ENCODE measurements around the gene MCF2L.

The MCF2L gene

GRCh38 chr13:112959206-112959605 lies 9.8 kb upstream of the MCF2L start:
- peaks cover 13% of the 10 kb centered on the region for H3K4me1 ChIP-seq (ENCODE audit: insufficient read depth, low read length)
- WGBS: 94% methylated on average over 11 of the region's 11 CpGs
- H3K36me3 ChIP-seq (ENCODE audit: insufficient read depth, low read length): no peaks in the 10 kb centered on the region
- H3K9ac ChIP-seq (ENCODE audit: low read depth, low read length): no peak overlapping the region
- H3K9me3 ChIP-seq (ENCODE audit: insufficient read depth, low read depth, low read length): no peaks in the 10 kb centered on the region
- no peak overlapping the region for H3K27ac ChIP-seq (ENCODE audit: low read depth, low read length)
- H3K4me3 ChIP-seq (ENCODE audit: low read length): no peak overlapping the region
- no peaks in the 10 kb centered on the region for H3K27me3 ChIP-seq (ENCODE audit: insufficient read depth, low read length)

DNA sequence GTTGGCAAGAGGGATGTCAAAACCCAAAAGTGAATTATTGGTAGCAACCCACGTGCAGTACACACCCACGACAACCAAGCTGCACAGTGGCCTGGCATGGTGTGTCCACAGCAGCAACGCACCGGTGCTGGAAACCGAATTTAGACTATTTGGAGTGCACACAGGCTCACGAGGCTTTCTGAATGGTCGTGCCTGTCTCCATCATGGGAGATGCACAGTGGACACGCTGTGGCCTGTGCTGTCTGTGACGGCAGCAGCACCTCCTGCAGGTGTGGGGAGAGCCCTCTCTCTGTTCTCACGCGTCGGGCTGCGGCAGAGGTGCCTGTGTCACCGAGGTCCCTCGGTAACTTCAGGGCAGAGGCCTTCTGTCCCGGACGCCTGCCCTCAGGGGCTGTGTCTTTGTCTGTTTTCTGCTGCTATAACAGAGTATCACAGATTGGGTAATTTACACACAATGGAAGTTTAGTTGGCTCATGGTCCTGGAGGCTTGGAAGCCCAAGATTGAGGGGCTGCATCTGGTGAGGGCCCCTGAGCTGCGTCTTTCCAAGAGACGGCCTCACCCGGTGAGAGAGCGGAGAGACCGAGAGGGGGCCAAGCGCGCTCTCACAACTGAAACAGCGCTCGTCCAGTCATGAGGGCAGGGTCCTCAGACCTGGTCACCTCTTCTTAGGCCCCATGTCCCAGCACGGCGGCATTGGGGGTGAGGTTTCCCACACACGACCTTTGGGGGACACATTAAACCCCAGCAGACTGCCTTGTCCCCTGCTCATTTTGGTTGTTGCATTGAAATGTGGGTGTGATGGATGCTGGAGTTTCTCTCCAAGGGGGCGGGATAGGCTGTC lies 9.1 kb upstream of the MCF2L start:
- Histone ChIP-seq H3K4me1 (ENCODE audit: insufficient read depth, low read length) (peaks cover 13% of the 10 kb centered on the region), H3K27me3 (ENCODE audit: insufficient read depth, low read length) (no peaks in the 10 kb centered on the region), H3K4me3 (ENCODE audit: low read length) (no peak overlapping the region), H3K36me3 (ENCODE audit: insufficient read depth, low read length) (no peaks in the 10 kb centered on the region), H3K9me3 (ENCODE audit: insufficient read depth, low read depth, low read length) (no peaks in the 10 kb centered on the region), H3K9ac (ENCODE audit: low read depth, low read length) (no peak overlapping the region), H3K27ac (ENCODE audit: low read depth, low read length) (no peak overlapping the region)
- 94% methylated on average over 30 of the region's 30 CpGs for WGBS

DNA sequence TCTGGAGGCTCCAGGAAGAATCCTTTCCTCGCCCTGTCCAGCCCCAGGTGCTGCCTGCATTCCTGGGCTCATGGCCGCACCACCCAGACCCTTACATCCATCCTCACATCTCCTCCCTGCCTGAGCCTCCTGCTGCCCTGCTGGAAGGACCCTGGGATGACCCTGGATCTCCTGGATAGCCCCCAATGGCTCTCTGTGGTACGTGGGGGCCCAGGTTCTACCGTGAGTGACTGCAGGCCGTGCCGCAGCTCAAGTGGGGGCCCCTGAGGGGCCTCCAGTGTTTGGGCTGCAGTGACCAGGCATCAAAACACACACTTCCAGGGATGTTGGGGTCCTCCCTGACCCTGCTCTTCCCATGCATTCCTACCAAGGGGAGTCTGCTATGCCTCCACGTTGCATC lies 8.3 kb upstream of the MCF2L start:
- Histone ChIP-seq H3K36me3 (ENCODE audit: insufficient read depth, low read length) (no peaks in the 10 kb centered on the region), H3K9me3 (ENCODE audit: insufficient read depth, low read depth, low read length) (no peaks in the 10 kb centered on the region), H3K27me3 (ENCODE audit: insufficient read depth, low read length) (no peaks in the 10 kb centered on the region), H3K4me1 (ENCODE audit: insufficient read depth, low read length) (peaks cover 13% of the 10 kb centered on the region), H3K9ac (ENCODE audit: low read depth, low read length) (no peak overlapping the region), H3K27ac (ENCODE audit: low read depth, low read length) (no peak overlapping the region), H3K4me3 (ENCODE audit: low read length) (no peak overlapping the region)
- 93% methylated on average over 7 of the region's 7 CpGs for WGBS

DNA sequence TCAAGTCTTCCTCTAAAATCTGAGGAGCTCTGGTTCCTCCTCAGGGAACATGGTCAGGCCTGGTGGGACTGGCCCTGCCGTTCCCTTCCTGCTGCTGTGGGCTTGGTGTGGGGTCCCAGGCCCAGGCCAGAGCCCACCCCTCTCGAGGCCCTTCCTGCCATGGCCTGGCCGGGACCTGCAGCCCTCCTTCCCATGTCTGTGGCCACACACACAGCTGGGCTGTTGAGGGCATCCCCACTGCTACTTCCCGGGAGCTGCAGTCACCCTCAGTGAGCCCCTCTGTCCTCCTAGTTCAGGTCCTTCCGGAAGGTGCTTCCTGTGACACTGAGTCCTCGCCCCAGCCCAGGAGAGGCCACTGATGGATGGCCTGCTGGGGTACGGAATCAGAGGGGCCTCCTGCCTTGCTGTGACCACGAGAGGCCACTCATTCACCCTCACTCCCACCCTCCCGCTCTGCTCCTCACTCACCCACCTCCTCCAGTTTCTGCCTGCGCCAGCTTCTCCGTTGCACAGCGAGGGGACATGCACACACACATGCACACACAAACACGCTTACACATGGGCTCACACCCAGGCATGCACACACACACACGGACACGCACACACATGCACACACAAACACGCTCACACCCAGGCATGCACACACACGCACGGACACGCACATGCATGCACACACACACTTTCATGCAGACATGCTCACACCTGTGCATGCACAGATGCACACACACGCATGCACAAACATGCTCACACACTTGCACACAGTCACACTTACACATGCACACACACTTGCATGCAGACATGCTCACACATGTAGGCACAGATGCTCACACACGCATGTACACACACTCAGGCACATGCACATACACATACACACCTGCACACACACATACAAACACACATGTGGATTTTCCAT lies 7.3 kb upstream of the MCF2L start:
- Histone ChIP-seq H3K27ac (ENCODE audit: low read depth, low read length) (no peak overlapping the region), H3K27me3 (ENCODE audit: insufficient read depth, low read length) (no peaks in the 10 kb centered on the region)
- WGBS: 92% methylated on average over 21 of the region's 21 CpGs

GRCh38 chr13:112962396-112962795 lies 6.6 kb upstream of the MCF2L start:
- H3K9ac ChIP-seq (ENCODE audit: low read depth, low read length): no peak overlapping the region
- no peaks in the 10 kb centered on the region for H3K9me3 ChIP-seq (ENCODE audit: insufficient read depth, low read depth, low read length)
- 83% methylated on average over 9 of the region's 9 CpGs for WGBS
- H3K27me3 ChIP-seq (ENCODE audit: insufficient read depth, low read length): no peaks in the 10 kb centered on the region
- H3K36me3 ChIP-seq (ENCODE audit: insufficient read depth, low read length): no peaks in the 10 kb centered on the region
- H3K4me1 ChIP-seq (ENCODE audit: insufficient read depth, low read length): peaks cover 2% of the 10 kb centered on the region
- H3K27ac ChIP-seq (ENCODE audit: low read depth, low read length): no peak overlapping the region
- no peak overlapping the region for H3K4me3 ChIP-seq (ENCODE audit: low read length)

More for the DNA sequence above, 7.3 kb upstream of the MCF2L start:
- peaks cover 9% of the 10 kb centered on the region for H3K4me1 ChIP-seq (ENCODE audit: insufficient read depth, low read length)
- H3K36me3 ChIP-seq (ENCODE audit: insufficient read depth, low read length): no peaks in the 10 kb centered on the region
- no peak overlapping the region for H3K9ac ChIP-seq (ENCODE audit: low read depth, low read length)
- H3K9me3 ChIP-seq (ENCODE audit: insufficient read depth, low read depth, low read length): no peaks in the 10 kb centered on the region
- H3K4me3 ChIP-seq (ENCODE audit: low read length): no peak overlapping the region

DNA sequence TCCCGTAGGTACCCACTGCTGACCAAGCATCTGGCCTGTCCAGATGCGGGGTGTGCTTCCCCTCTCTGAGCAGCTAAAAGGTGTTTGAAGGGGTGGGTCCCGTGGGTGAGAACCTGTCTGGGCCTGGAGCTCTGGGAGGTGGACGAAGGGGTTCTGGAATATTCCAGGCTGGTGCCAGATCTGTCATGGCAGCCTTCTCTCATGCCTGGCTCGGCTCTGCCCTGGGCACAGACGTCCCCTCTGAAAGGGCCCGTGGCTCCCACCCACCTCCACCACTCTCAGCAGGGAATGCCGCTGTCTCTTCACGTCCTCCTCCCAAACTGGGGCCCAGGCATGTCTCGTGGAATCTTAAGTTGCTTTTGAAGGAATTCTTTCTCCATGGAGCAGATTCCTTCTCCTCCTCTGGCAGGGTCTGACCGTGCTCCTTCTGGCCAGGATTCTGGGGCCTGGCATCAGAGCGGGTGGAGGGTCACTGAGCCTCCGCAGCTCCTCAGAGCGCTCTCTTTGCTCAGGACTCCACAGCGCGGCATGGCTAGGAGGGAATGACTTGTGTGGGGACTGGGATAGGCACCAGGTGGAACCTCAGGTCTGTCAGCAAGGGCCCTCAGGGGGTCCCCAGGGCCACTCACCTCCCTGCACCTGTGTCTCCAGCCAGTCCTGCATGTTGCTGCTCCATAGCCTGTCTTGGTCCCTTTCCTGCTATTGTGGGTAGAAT lies 5.9 kb upstream of the MCF2L start:
- H3K4me1 ChIP-seq (ENCODE audit: insufficient read depth, low read length): no peaks in the 10 kb centered on the region
- H3K27ac ChIP-seq (ENCODE audit: low read depth, low read length): no peak overlapping the region
- H3K9me3 ChIP-seq (ENCODE audit: insufficient read depth, low read depth, low read length): no peaks in the 10 kb centered on the region
- H3K9ac ChIP-seq (ENCODE audit: low read depth, low read length): no peak overlapping the region
- peaks cover 1% of the 10 kb centered on the region; the same call in 1 of the 2 replicates for H3K27me3 ChIP-seq (ENCODE audit: insufficient read depth, low read length)
- H3K4me3 ChIP-seq (ENCODE audit: low read length): no peak overlapping the region
- H3K36me3 ChIP-seq (ENCODE audit: insufficient read depth, low read length): no peaks in the 10 kb centered on the region
- 88% methylated on average over 16 of the region's 16 CpGs for WGBS

DNA sequence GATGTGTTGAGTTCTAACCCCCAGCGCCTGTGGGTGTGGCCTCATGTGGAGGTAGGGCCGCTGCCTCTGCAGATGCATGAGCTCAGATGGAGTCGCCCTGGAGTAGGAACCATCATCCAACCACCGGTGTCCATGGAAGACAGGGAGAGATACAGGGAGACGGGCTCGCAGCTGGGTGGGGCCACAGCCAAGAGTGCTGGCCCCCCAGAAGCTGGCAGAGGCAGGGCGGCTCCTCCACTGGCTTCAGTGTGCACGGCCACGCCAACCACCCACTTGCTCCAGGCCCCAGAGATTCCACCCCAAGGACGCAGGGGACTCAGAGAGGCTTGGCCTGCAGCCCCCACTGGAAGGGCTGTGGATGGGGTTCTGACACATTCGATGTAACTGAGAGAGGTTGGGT lies 5.4 kb upstream of the MCF2L start:
- 92% methylated on average over 11 of the region's 11 CpGs for WGBS
- Histone ChIP-seq H3K9ac (ENCODE audit: low read depth, low read length) (no peak overlapping the region), H3K4me1 (ENCODE audit: insufficient read depth, low read length) (no peaks in the 10 kb centered on the region), H3K27ac (ENCODE audit: low read depth, low read length) (no peak overlapping the region), H3K9me3 (ENCODE audit: insufficient read depth, low read depth, low read length) (no peaks in the 10 kb centered on the region), H3K4me3 (ENCODE audit: low read length) (no peak overlapping the region), H3K27me3 (ENCODE audit: insufficient read depth, low read length) (peaks cover 6% of the 10 kb centered on the region), H3K36me3 (ENCODE audit: insufficient read depth, low read length) (no peaks in the 10 kb centered on the region)

- no peaks in the 10 kb centered on the region for H3K36me3 ChIP-seq (ENCODE audit: insufficient read depth, low read length)
- H3K9me3 ChIP-seq (ENCODE audit: insufficient read depth, low read depth, low read length): no peaks in the 10 kb centered on the region
- H3K27ac ChIP-seq (ENCODE audit: low read depth, low read length): no peak overlapping the region
- no peaks in the 10 kb centered on the region for H3K4me1 ChIP-seq (ENCODE audit: insufficient read depth, low read length)
- H3K9ac ChIP-seq (ENCODE audit: low read depth, low read length): no peak overlapping the region
- WGBS: 82% methylated on average over 11 of the region's 12 CpGs
- no peak overlapping the region for H3K4me3 ChIP-seq (ENCODE audit: low read length)
- H3K27me3 ChIP-seq (ENCODE audit: insufficient read depth, low read length): peaks cover 16% of the 10 kb centered on the region
Measured at GRCh38 chr13:112964971-112965492, 4.0 kb upstream of the MCF2L start.

- H3K9me3 ChIP-seq (ENCODE audit: insufficient read depth, low read depth, low read length): no peaks in the 10 kb centered on the region
- H3K36me3 ChIP-seq (ENCODE audit: insufficient read depth, low read length): no peaks in the 10 kb centered on the region
- peaks cover 22% of the 10 kb centered on the region for H3K27me3 ChIP-seq (ENCODE audit: insufficient read depth, low read length)
- H3K4me3 ChIP-seq (ENCODE audit: low read length): no peak overlapping the region
- H3K4me1 ChIP-seq (ENCODE audit: insufficient read depth, low read length): no peaks in the 10 kb centered on the region
- no peak overlapping the region for H3K9ac ChIP-seq (ENCODE audit: low read depth, low read length)
- no peak overlapping the region for H3K27ac ChIP-seq (ENCODE audit: low read depth, low read length)
- WGBS: 92% methylated on average over 16 of the region's 16 CpGs
Measured at GRCh38 chr13:112965573-112966115, 3.4 kb upstream of the MCF2L start.

GRCh38 chr13:112966776-112967175 lies 2.2 kb upstream of the MCF2L start:
- 91% methylated on average over 6 of the region's 6 CpGs for WGBS
- H3K27ac ChIP-seq (ENCODE audit: low read depth, low read length): no peak overlapping the region
- H3K9me3 ChIP-seq (ENCODE audit: insufficient read depth, low read depth, low read length): peaks cover 7% of the 10 kb centered on the region; the same call in 1 of the 2 replicates
- H3K9ac ChIP-seq (ENCODE audit: low read depth, low read length): no peak overlapping the region
- no peaks in the 10 kb centered on the region for H3K36me3 ChIP-seq (ENCODE audit: insufficient read depth, low read length)
- H3K27me3 ChIP-seq (ENCODE audit: insufficient read depth, low read length): peaks cover 23% of the 10 kb centered on the region
- no peaks in the 10 kb centered on the region for H3K4me1 ChIP-seq (ENCODE audit: insufficient read depth, low read length)
- H3K4me3 ChIP-seq (ENCODE audit: low read length): no peak overlapping the region
